Effector CD8-positive, alpha-beta T cell (primary cell): ENCODE data around the gene IPO13.
A peak's percentile ranks its signal among the peaks of the same experiment; 100 is the strongest.

Experiments used
- DNase-seq: peaks from one replicate; lab custom pipeline; 2025; lab: John Stamatoyannopoulos, UW

IPO13 gene

GRCh38 chr1:43990271-43991199 is 43.8 kb downstream of the IPO13 start:
- no peak for DNase-seq

- no peak for DNase-seq
These were observed 44.4 kb downstream of the IPO13 start for GRCh38 chr1:43991200-43991475.

GRCh38 chr1:43991476-43992231 is 44.9 kb downstream of the IPO13 start, which contains the start of gene CCDC24:
Gene CCDC24 (plus strand): TSS chr1:43991599. CDS start chr1:43991879, 280 bp downstream.
- peak; percentile 63 for DNase-seq

GRCh38 chr1:43992232-43992995 is 45.7 kb downstream of the IPO13 start:
- no peak for DNase-seq

- DNase-seq: no peak
These were observed 46.6 kb downstream of the IPO13 start for GRCh38 chr1:43993206-43993914.

DNA sequence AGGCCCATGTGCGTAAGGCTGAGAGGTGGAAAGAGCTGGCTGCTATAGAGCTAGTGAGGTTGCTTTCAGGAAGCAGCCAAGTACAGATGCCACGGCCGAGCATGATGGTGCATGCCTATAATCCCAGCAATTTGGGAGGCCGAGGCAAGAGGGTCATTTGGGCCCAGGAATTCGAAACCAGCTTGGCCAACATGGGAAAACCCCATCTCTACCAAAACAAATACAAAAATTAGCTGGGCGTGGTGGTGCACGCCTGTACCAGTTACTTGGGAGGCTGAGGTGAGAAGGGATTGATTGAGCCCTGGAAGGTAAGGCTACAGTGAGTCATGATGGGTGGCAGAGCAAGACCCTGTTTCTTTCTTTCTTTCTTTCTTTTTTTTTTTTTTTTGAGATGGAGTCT is 47.3 kb downstream of the IPO13 start:
- no peak for DNase-seq

- no peak for DNase-seq
These were observed 48.3 kb downstream of the IPO13 start for GRCh38 chr1:43994794-43995790.

GRCh38 chr1:43995984-43996732 is 49.4 kb downstream of the IPO13 start:
- no peak for DNase-seq

DNA sequence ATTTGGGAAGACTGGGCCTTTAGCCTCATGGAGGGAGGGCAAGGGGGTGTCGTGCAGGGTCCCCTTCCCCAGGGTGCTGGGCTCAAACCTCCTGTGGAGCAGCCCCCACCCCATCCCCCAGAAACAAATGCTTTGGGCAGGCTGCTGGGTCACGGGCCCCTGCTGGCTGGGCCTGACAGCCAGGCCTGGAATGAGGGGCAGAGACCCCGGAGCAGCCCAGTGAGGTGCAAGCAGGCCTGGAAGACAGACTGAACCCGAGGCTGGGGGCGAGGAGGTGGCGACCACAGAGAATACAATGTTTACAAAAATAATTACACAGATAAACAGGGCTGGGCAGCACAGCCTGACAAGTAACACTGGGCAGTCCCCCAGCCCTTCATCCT is 50.0 kb downstream of the IPO13 start:
- DNase-seq: no peak

DNA sequence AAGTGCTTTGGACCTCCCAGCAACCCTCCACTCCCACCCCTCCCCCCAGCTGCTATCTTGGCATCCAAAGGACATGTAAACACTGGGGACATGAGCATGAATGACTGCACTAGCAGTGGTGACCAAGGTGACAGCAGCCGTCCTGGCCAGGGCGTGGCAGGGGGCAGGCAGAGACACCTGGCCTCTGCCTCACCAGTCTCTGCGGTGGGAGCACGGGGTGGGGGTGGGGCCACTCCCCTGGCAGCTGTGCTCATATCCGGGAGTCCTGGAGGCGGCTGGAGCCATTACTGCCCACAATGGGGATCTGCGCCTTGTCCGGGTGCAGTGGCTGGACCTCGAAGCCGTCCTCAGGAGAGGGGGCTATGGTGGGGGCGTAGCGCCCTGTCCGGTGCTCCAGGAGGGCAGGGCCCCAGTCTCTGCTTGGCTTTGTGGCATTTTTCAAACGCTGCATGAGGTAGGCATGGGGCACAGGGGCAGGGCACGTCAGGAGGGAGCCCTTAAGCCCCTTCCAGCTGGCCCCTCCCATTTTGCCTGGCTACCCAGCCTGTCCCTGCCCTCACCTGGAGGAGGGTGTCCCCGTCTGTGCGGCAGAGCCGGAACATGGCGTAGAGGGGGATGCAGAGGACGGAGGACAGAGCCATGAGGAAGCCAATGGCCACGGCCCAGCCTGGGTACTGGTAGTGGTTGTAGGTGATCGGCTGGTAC is 50.7 kb downstream of the IPO13 start:
- no peak for DNase-seq

DNA sequence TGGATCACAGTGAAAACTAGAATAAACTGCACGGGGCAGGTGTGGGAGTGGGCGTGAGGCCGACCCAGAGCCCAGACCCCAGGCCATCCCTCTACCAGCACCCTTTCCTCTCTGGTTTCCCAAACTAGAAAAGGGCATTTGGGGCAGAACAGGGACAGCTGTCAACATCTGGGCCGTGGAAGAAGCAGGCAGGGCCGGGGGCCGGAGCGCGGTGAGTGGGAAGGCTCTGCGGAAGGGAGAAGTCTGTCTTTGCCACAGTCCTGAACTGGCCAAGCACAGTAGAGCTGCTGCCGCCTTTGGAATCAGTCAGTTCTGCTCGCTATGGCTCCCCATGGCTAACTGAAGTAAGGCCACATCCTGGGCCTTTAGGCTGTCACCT is 51.2 kb downstream of the IPO13 start:
- no peak for DNase-seq

GRCh38 chr1:43999455-43999854 is 52.7 kb downstream of the IPO13 start:
- DNase-seq: no peak

GRCh38 chr1:44000122-44000665 is 53.4 kb downstream of the IPO13 start:
- DNase-seq: no peak

- DNase-seq: no peak
These were observed 55.4 kb downstream of the IPO13 start for GRCh38 chr1:44002165-44002564.

DNA sequence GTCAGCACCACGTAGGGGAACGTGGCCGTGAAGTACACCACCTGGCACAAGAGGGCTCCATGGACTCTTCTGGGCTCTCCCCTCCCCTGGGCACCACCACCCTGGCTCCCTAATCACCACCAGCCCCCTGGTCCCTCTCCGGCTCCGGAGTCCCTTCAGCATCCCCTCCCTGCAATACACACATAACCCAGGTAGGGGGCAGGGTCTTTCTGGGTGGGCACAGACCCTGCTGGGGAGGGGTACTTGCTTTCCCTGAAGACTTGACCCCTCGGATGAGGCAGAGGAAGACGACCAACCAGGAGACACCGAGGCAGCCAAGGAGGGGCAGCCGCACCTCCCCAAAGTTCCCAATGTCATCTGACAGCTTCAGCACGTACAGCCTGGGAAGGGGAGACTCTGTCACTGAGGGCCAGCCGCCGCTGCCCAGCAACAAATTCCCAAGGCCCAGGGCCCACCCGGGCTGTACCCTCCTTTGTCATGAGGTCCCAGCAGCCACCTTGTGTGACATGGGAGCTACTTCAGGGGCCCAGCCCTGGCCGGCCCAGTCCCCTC is 55.9 kb downstream of the IPO13 start:
- no peak for DNase-seq

GRCh38 chr1:44008259-44008658 is 61.5 kb downstream of the IPO13 start:
- DNase-seq: no peak

- no peak for DNase-seq
These were observed 64.3 kb downstream of the IPO13 start for GRCh38 chr1:44010935-44011471.

DNA sequence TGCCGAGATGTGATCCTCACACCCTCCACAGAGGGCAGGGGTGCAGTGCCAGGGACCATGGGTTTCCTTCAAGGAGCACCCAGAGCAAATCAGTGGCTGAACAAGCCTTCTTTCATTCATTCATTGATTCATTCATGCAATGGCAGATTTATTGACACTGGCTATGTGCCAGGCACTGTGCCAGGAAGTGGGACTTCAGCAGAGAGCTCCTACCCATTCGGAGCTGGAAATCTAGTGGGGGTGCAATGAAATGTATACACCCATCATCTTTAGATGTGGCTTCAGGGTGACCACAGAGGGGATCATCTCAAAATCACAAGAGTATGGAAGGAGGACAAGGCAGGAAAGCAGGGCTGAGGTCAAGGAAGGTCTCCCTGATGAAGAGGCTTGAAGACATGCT is 65.7 kb downstream of the IPO13 start:
- DNase-seq: no peak
